HEK293 (cell line): Measurements from ENCODE around the gene TTC6.

Experiments used
- BCL11B ChIP-seq: fragments of 450-650 bp; formaldehyde crosslinking; IDR thresholded peaks from 2 replicates; pipeline ENCODE4 v1.5.1; 2016; ENCODE audit warnings: low read depth, missing biosample characterization, missing genetic modification characterization
- CTCF ChIP-seq: fragments of 450-650 bp; formaldehyde crosslinking; IDR thresholded peaks from 2 replicates; pipeline ENCODE4 v1.5.1; 2016; ENCODE audit warnings: missing biosample characterization, missing genetic modification characterization
- TCF7L2 ChIP-seq: IDR thresholded peaks from 2 replicates; pipeline ENCODE4 v1.6.1; 2011; ENCODE audit warnings: low read depth, mild to moderate bottlenecking, inconsistent platforms, low read length, moderate library complexity, borderline replicate concordance
- YY1 ChIP-seq: fragments of 450-650 bp; formaldehyde crosslinking; IDR thresholded peaks from 2 replicates; pipeline ENCODE4 v1.5.1; 2018; ENCODE audit warnings: missing biosample characterization, missing genetic modification characterization
- ZBTB20 ChIP-seq: fragments of 450-650 bp; formaldehyde crosslinking; IDR thresholded peaks from 2 replicates; pipeline ENCODE4 v1.5.1; 2016; ENCODE audit warnings: missing biosample characterization, missing genetic modification characterization
- ZFHX2 ChIP-seq: fragments of 450-650 bp; formaldehyde crosslinking; conservative IDR thresholded peaks from 2 replicates; pipeline ENCODE4 v1.5.1; 2016; ENCODE audit warnings: missing biosample characterization, missing genetic modification characterization
- ZNF112 ChIP-seq: fragments of 450-650 bp; formaldehyde crosslinking; IDR thresholded peaks from 2 replicates; pipeline ENCODE4 v1.5.0; 2017; ENCODE audit warnings: missing biosample characterization, missing genetic modification characterization
- ZNF302 ChIP-seq: fragments of 450-650 bp; formaldehyde crosslinking; IDR thresholded peaks from 2 replicates; pipeline ENCODE4 v1.5.1; 2016; ENCODE audit warnings: missing biosample characterization, missing genetic modification characterization, low read depth
- ZNF398 ChIP-seq: fragments of 450-650 bp; formaldehyde crosslinking; IDR thresholded peaks from 2 replicates; pipeline ENCODE4 v1.5.1; 2017; ENCODE audit warnings: missing biosample characterization, missing genetic modification characterization
- ZNF558 ChIP-seq: fragments of 450-650 bp; formaldehyde crosslinking; IDR thresholded peaks from 2 replicates; pipeline ENCODE4 v1.5.1; 2016; ENCODE audit warnings: missing biosample characterization, missing genetic modification characterization
- ZNF704 ChIP-seq: fragments of 450-650 bp; formaldehyde crosslinking; IDR thresholded peaks from 2 replicates; pipeline ENCODE4 v1.5.1; 2016; ENCODE audit warnings: missing biosample characterization, missing genetic modification characterization
- ZNF76 ChIP-seq: fragments of 450-650 bp; formaldehyde crosslinking; IDR thresholded peaks from 2 replicates; pipeline ENCODE4; 2016; ENCODE audit warnings: low read depth, missing biosample characterization, missing genetic modification characterization, borderline replicate concordance
- TF ChIP-seq, protein P1 (sequence below): fragments of 450-650 bp; formaldehyde crosslinking; IDR thresholded peaks from 2 replicates; pipeline ENCODE4 v1.5.1; 2016; ENCODE audit warnings: missing biosample characterization, missing genetic modification characterization

GRCh38 chr14:37620856-37621255 is 25.4 kb downstream of the TTC6 start:
- TF ChIP-seq CTCF (tag by site-specific recombination) (no peak), ZFHX2 (tag by site-specific recombination) (no peak), YY1 (tag by site-specific recombination) (no peak), ZNF398 (tag by site-specific recombination) (no peak), ZNF302 (tag by site-specific recombination) (no peak), ZNF112 (tag by site-specific recombination) (no peak), ZNF76 (tag by site-specific recombination) (no peak), ZNF558 (tag by site-specific recombination) (no peak), ZBTB20 (tag by site-specific recombination) (no peak), BCL11B (tag by site-specific recombination) (no peak), TCF7L2 (no peak), ZNF704 (tag by site-specific recombination) (no peak)
- TF ChIP-seq, protein P1, sequence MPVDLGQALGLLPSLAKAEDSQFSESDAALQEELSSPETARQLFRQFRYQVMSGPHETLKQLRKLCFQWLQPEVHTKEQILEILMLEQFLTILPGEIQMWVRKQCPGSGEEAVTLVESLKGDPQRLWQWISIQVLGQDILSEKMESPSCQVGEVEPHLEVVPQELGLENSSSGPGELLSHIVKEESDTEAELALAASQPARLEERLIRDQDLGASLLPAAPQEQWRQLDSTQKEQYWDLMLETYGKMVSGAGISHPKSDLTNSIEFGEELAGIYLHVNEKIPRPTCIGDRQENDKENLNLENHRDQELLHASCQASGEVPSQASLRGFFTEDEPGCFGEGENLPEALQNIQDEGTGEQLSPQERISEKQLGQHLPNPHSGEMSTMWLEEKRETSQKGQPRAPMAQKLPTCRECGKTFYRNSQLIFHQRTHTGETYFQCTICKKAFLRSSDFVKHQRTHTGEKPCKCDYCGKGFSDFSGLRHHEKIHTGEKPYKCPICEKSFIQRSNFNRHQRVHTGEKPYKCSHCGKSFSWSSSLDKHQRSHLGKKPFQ (tag by site-specific recombination): no peak
